BE2C (cell line): Measurements from ENCODE around the gene CASK.

Experiments used
- DNase-seq: peaks from one replicate; pipeline ENCODE4 v3.0.0-alpha.2; 2020
- H3K27me3 ChIP-seq: fragments of 250-450 bp; sonication (Bioruptor Pico); 2 replicates; pipeline ENCODE4 v1.5.1; 2020; ENCODE audit warnings: mild to moderate bottlenecking
- H3K36me3 ChIP-seq: fragments of 250-450 bp; sonication (Bioruptor Pico); 2 replicates; pipeline ENCODE4 v1.5.1; 2020; ENCODE audit warnings: mild to moderate bottlenecking
- H3K4me1 ChIP-seq: fragments of 250-450 bp; sonication (Bioruptor Pico); 2 replicates; pipeline ENCODE4 v1.5.1; 2020
- H3K4me3 ChIP-seq: 2 replicates; pipeline ENCODE4 v1.5.1; 2011; ENCODE audit warnings: low read depth, low read length
- H3K9me3 ChIP-seq: fragments of 250-450 bp; sonication (Bioruptor Pico); 2 replicates; pipeline ENCODE4 v1.5.1; 2020
- CTCF ChIP-seq: IDR thresholded peaks from 2 replicates; pipeline ENCODE4 v1.5.1; 2012; ENCODE audit warnings: mild to moderate bottlenecking, low read depth, low read length

The CASK gene

GRCh38 chrX:41553688-41554087 lies 369.7 kb downstream of the CASK start:
- Histone ChIP-seq H3K9me3 (no peaks in the 10 kb centered on the region), H3K4me3 (no peak overlapping the region), H3K4me1 (no peaks in the 10 kb centered on the region), H3K27me3 (no peaks in the 10 kb centered on the region), H3K36me3 (no peaks in the 10 kb centered on the region)
- DNase-seq, result no peak
- TF ChIP-seq CTCF, result no peak

- Histone ChIP-seq H3K27me3 (no peaks in the 10 kb centered on the region), H3K4me1 (no peaks in the 10 kb centered on the region), H3K36me3 (no peaks in the 10 kb centered on the region), H3K9me3 (no peaks in the 10 kb centered on the region), H3K4me3 (no peak overlapping the region)
- DNase-seq, result no peak
- TF ChIP-seq CTCF, result no peak
These were observed 374.9 kb downstream of the CASK start for GRCh38 chrX:41548411-41548810.

- Histone ChIP-seq H3K36me3 (no peaks in the 10 kb centered on the region), H3K27me3 (no peaks in the 10 kb centered on the region), H3K4me3 (no peak overlapping the region), H3K4me1 (no peaks in the 10 kb centered on the region), H3K9me3 (no peaks in the 10 kb centered on the region)
- TF ChIP-seq CTCF, result no peak
- DNase-seq, result no peak
These were observed 379.7 kb downstream of the CASK start for GRCh38 chrX:41543668-41544067.

GRCh38 chrX:41543025-41543424 lies 380.3 kb downstream of the CASK start:
- H3K36me3 ChIP-seq, result no peaks in the 10 kb centered on the region
- H3K9me3 ChIP-seq, result no peaks in the 10 kb centered on the region
- no peaks in the 10 kb centered on the region for H3K4me1 ChIP-seq
- no peak for DNase-seq
- H3K4me3 ChIP-seq, result no peak overlapping the region
- no peak for TF ChIP-seq CTCF
- H3K27me3 ChIP-seq, result no peaks in the 10 kb centered on the region

GRCh38 chrX:41542536-41542935 lies 380.8 kb downstream of the CASK start:
- no peaks in the 10 kb centered on the region for H3K36me3 ChIP-seq
- H3K9me3 ChIP-seq, result no peaks in the 10 kb centered on the region
- H3K4me1 ChIP-seq, result no peaks in the 10 kb centered on the region
- DNase-seq, result no peak
- no peak for TF ChIP-seq CTCF
- no peak overlapping the region for H3K4me3 ChIP-seq
- H3K27me3 ChIP-seq, result no peaks in the 10 kb centered on the region

GRCh38 chrX:41542135-41542534 lies 381.2 kb downstream of the CASK start:
- no peak for TF ChIP-seq CTCF
- no peaks in the 10 kb centered on the region for H3K4me1 ChIP-seq
- no peak overlapping the region for H3K4me3 ChIP-seq
- no peaks in the 10 kb centered on the region for H3K27me3 ChIP-seq
- no peak for DNase-seq
- no peaks in the 10 kb centered on the region for H3K9me3 ChIP-seq
- no peaks in the 10 kb centered on the region for H3K36me3 ChIP-seq
